ENCODE results near the gene ANKFN1. TPM values are rescaled to one million over a fixed set of nuclear protein-coding genes. Genes with fewer than 3 reads are reported as not detected.

Gene ANKFN1
- total RNA-seq, 6 experiments from 2014 or later = 0.07 to 0.81 (median 0.45) TPM

- no peak for TF ChIP-seq CTCF (IDR thresholded peaks at IDR 0.05)
- Mint-ChIP-seq H3K36me3 (ENCODE audit: low read depth) (peaks cover 21% of the 10 kb centered on the region), H3K4me1 (ENCODE audit: low read depth) (peaks cover 71% of the 10 kb centered on the region), H3K9me3 (peaks cover 2% of the 10 kb centered on the region), H3K27ac (no peak overlapping the region), H3K27me3 (ENCODE audit: insufficient read depth) (no peaks in the 10 kb centered on the region), H3K4me3 (no peak overlapping the region)
- no peak for DNase-seq
These were observed 28.8 kb downstream of the ANKFN1 start for GRCh38 chr17:56182081-56182480.

GRCh38 chr17:56184650-56185049 is 31.4 kb downstream of the ANKFN1 start:
- peaks cover 23% of the 10 kb centered on the region for H3K36me3 Mint-ChIP-seq (ENCODE audit: low read depth)
- H3K4me3 Mint-ChIP-seq = no peak overlapping the region; the same call in 1 of the 2 replicates
- TF ChIP-seq CTCF (IDR thresholded peaks at IDR 0.05) = no peak
- H3K27me3 Mint-ChIP-seq (ENCODE audit: insufficient read depth) = no peaks in the 10 kb centered on the region
- peak overlapping the region; percentile 93 for H3K27ac Mint-ChIP-seq
- H3K9me3 Mint-ChIP-seq = peaks cover 9% of the 10 kb centered on the region
- H3K4me1 Mint-ChIP-seq (ENCODE audit: low read depth) = peaks cover 68% of the 10 kb centered on the region
- DNase-seq = no peak

- peak overlapping the region; percentile 93 for H3K27ac Mint-ChIP-seq
- TF ChIP-seq CTCF (IDR thresholded peaks at IDR 0.05) = no peak
- H3K9me3 Mint-ChIP-seq = peaks cover 9% of the 10 kb centered on the region
- peak overlapping the region; percentile 71 for H3K4me3 Mint-ChIP-seq
- DNase-seq = peak; percentile 68
- H3K36me3 Mint-ChIP-seq (ENCODE audit: low read depth) = peaks cover 26% of the 10 kb centered on the region
- no peaks in the 10 kb centered on the region for H3K27me3 Mint-ChIP-seq (ENCODE audit: insufficient read depth)
- H3K4me1 Mint-ChIP-seq (ENCODE audit: low read depth) = peaks cover 60% of the 10 kb centered on the region
These were observed 32.4 kb downstream of the ANKFN1 start for GRCh38 chr17:56185491-56186221.

- Mint-ChIP-seq H3K27ac (peak overlapping the region; percentile 93), H3K27me3 (ENCODE audit: insufficient read depth) (no peaks in the 10 kb centered on the region), H3K4me3 (peak overlapping the region; percentile 71), H3K36me3 (ENCODE audit: low read depth) (peaks cover 26% of the 10 kb centered on the region), H3K4me1 (ENCODE audit: low read depth) (peaks cover 60% of the 10 kb centered on the region), H3K9me3 (peaks cover 9% of the 10 kb centered on the region)
- TF ChIP-seq CTCF (IDR thresholded peaks at IDR 0.05) = no peak
- peak; percentile 93 for DNase-seq
These were observed 33.0 kb downstream of the ANKFN1 start for GRCh38 chr17:56186222-56186786.

- TF ChIP-seq CTCF (IDR thresholded peaks at IDR 0.05) = no peak
- H3K27me3 Mint-ChIP-seq (ENCODE audit: insufficient read depth) = peaks cover 4% of the 10 kb centered on the region
- peaks cover 7% of the 10 kb centered on the region for H3K36me3 Mint-ChIP-seq (ENCODE audit: low read depth)
- DNase-seq = peak; percentile 53
- peaks cover 7% of the 10 kb centered on the region for H3K4me1 Mint-ChIP-seq (ENCODE audit: low read depth)
- peaks cover 6% of the 10 kb centered on the region for H3K9me3 Mint-ChIP-seq
- H3K4me3 Mint-ChIP-seq = no peak overlapping the region
- H3K27ac Mint-ChIP-seq = peak overlapping the region; percentile 28; the same call in 1 of the 2 replicates
These were observed 50.2 kb downstream of the ANKFN1 start for GRCh38 chr17:56203430-56203829.

Measured in HFFc6 (cell line).